ENCODE measurements around the gene MEX3D. TPM values are rescaled to one million over a fixed set of nuclear protein-coding genes. Genes with fewer than 3 reads are reported as not detected.

Gene MEX3D
- total and polyA plus RNA-seq, 2 of the 4 experiments (the other 2 are of a cell fraction), result 9.1 to 9.6 TPM

DNA sequence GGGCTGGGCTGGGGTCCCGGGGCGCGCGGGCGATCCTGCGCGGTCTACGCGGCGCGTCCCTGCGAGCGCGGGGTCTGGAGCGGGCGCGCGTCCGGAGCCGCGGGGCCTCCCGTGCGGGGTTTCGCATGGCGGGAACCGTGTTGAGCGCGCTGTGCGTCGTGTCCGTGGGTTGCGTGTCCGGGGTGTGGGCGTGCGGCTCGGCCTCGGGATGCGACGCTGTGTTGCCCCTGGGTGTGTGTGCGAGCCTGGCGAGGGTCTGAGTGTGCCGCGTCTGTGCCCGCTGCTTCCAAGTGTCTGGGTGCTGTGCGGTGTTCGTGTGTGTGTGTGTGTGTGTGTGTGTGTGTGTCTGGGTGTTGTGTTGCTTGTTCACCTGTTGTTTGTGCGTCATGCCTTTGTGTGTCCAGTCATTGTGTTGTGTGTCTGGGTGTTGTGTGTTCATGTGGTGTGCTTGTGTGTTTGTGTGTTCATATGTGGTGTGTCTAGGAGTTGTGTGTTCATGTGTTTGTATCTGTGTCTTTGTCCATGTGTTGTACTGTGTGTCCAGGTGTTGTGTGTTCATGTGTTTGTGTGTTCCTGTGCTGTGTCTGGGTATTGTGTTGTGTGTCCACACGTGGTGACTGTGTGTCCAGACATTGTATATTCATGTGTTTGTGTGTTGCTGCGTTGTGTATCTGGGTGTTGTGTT is 43.7 kb downstream of the MEX3D start:
- no peaks in the 10 kb centered on the region for H3K79me1 ChIP-seq (ENCODE audit: low read depth in 1 of 2, low read length in 2 of 2)
- H4K5ac ChIP-seq (ENCODE audit: low read depth, low read length), result no peak overlapping the region
- intact Hi-C loops (cut with micrococcal nuclease), result no loop called here
- no peak overlapping the region for H2BK15ac ChIP-seq (ENCODE audit: low read depth, low read length)
- peaks cover 34% of the 10 kb centered on the region for H3K27me3 ChIP-seq (ENCODE audit: control insufficient read depth, insufficient read depth, low read length)
- BruUV-seq (replicated peaks), result no TSS peak
- no peak overlapping the region for H3K56ac ChIP-seq (ENCODE audit: extremely low read depth, insufficient read depth, low read length)
- in situ Hi-C loops (cut with MboI; ENCODE audit: low sequenced_read_pairs), result no loop called here
- peaks cover 4% of the 10 kb centered on the region; the same call in 1 of the 2 replicates for H3K9me1 ChIP-seq (ENCODE audit: insufficient read depth, low read length)
- no peak overlapping the region for H2AK9ac ChIP-seq (replicated peaks; ENCODE audit: low read depth, low read length, poor library complexity)
- no peak for DNase-seq
- no peaks in the 10 kb centered on the region for H3K9me3 ChIP-seq (ENCODE audit: control insufficient read depth, insufficient read depth, low read length)
- POLR2A ChIA-PET (ENCODE audit: unreplicated experiment), result no interaction called here
- no peak for ATAC-seq (ENCODE audit: low read depth)
- H2BK5ac ChIP-seq (ENCODE audit: low read depth, low read length, poor library complexity, severe bottlenecking), result no peak overlapping the region
- dilution Hi-C loops (cut with HindIII; ENCODE audit: low sequenced_read_pairs, unreplicated experiment), result no loop called here
- H3K27ac ChIP-seq (ENCODE audit: insufficient read depth, low read length), result no peak overlapping the region
- H4K20me1 ChIP-seq (ENCODE audit: insufficient read depth, low read length), result peaks cover 7% of the 10 kb centered on the region; the same call in 1 of the 2 replicates
- H3K9ac ChIP-seq (ENCODE audit: low read depth, low read length), result no peak overlapping the region
- H3K23ac ChIP-seq (ENCODE audit: low read depth, low read length), result peak overlapping the region; percentile 22
- TF ChIP-seq RCOR1 (IDR thresholded peaks at IDR 0.05; ENCODE audit: insufficient replicate concordance, low read length), result no peak
- TF ChIP-seq POLR2A (IDR thresholded peaks at IDR 0.05; ENCODE audit: low read depth, low read length), result no peak
- no peak for TF ChIP-seq BHLHE40 (IDR thresholded peaks at IDR 0.05; ENCODE audit: low read depth, low read length)
- TF ChIP-seq, protein P1, sequence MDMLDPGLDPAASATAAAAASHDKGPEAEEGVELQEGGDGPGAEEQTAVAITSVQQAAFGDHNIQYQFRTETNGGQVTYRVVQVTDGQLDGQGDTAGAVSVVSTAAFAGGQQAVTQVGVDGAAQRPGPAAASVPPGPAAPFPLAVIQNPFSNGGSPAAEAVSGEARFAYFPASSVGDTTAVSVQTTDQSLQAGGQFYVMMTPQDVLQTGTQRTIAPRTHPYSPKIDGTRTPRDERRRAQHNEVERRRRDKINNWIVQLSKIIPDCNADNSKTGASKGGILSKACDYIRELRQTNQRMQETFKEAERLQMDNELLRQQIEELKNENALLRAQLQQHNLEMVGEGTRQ (IDR thresholded peaks at IDR 0.05; ENCODE audit: low read depth, low read length), result no peak
- no peak for TF ChIP-seq SMC3 (IDR thresholded peaks at IDR 0.05; ENCODE audit: low read depth, low read length)
- TF ChIP-seq, protein P2, sequence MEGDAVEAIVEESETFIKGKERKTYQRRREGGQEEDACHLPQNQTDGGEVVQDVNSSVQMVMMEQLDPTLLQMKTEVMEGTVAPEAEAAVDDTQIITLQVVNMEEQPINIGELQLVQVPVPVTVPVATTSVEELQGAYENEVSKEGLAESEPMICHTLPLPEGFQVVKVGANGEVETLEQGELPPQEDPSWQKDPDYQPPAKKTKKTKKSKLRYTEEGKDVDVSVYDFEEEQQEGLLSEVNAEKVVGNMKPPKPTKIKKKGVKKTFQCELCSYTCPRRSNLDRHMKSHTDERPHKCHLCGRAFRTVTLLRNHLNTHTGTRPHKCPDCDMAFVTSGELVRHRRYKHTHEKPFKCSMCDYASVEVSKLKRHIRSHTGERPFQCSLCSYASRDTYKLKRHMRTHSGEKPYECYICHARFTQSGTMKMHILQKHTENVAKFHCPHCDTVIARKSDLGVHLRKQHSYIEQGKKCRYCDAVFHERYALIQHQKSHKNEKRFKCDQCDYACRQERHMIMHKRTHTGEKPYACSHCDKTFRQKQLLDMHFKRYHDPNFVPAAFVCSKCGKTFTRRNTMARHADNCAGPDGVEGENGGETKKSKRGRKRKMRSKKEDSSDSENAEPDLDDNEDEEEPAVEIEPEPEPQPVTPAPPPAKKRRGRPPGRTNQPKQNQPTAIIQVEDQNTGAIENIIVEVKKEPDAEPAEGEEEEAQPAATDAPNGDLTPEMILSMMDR (conservative IDR thresholded peaks at IDR 0.05; ENCODE audit: low read depth, low read length), result no peak
- no peak for TF ChIP-seq RFX5 (IDR thresholded peaks at IDR 0.05; ENCODE audit: low read depth, low read length)
- TF ChIP-seq NFE2L2 (IDR thresholded peaks at IDR 0.05; ENCODE audit: low read depth, low read length), result no peak
- TF ChIP-seq CEBPB (IDR thresholded peaks at IDR 0.05; ENCODE audit: low read depth, low read length), result no peak
- TF ChIP-seq, protein P3, sequence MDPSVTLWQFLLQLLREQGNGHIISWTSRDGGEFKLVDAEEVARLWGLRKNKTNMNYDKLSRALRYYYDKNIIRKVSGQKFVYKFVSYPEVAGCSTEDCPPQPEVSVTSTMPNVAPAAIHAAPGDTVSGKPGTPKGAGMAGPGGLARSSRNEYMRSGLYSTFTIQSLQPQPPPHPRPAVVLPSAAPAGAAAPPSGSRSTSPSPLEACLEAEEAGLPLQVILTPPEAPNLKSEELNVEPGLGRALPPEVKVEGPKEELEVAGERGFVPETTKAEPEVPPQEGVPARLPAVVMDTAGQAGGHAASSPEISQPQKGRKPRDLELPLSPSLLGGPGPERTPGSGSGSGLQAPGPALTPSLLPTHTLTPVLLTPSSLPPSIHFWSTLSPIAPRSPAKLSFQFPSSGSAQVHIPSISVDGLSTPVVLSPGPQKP (IDR thresholded peaks at IDR 0.05; ENCODE audit: borderline replicate concordance, low read depth, low read length), result no peak
- TF ChIP-seq MXI1 (IDR thresholded peaks at IDR 0.05; ENCODE audit: borderline replicate concordance, low read depth, low read length), result no peak
- TF ChIP-seq FOS (IDR thresholded peaks at IDR 0.05; ENCODE audit: low read depth, low read length), result no peak
- no peak for TF ChIP-seq CHD1 (IDR thresholded peaks at IDR 0.05; ENCODE audit: low read depth, low read length)
- no peak overlapping the region for H2AK5ac ChIP-seq (ENCODE audit: low read depth, low read length)
- no peak overlapping the region for H2BK120ac ChIP-seq (ENCODE audit: low read depth, low read length)
- H3K18ac ChIP-seq (ENCODE audit: low read depth, low read length), result no peak overlapping the region
- no peak overlapping the region for H4K8ac ChIP-seq (ENCODE audit: low read depth in 2 of 2, low read length in 2 of 2)
- H3K36me3 ChIP-seq (ENCODE audit: control insufficient read depth, insufficient read depth, low read length), result no peaks in the 10 kb centered on the region
- no peak overlapping the region for H3K14ac ChIP-seq (replicated peaks; ENCODE audit: low read depth, low read length)
- H4K91ac ChIP-seq (ENCODE audit: insufficient read depth, low read depth, low read length), result no peak overlapping the region
- H3K4me1 ChIP-seq (ENCODE audit: control insufficient read depth, insufficient read depth, low read length), result no peaks in the 10 kb centered on the region; the same call in 1 of the 2 replicates
- H3K4ac ChIP-seq (ENCODE audit: low read depth, low read length), result no peak overlapping the region
- H2BK20ac ChIP-seq (ENCODE audit: low read depth, low read length), result no peak overlapping the region
- CTCF ChIA-PET, result interaction anchor here (0.6 kb wide), 1 partner anchor 52 kb away, joined by 3 read pairs; no protein-coding TSS in a partner anchor
- WGBS, 2 experiments (ENCODE audit: extremely low coverage in 2 of 2, insufficient read length in 1 of 2), result 7% methylated on average over 22 of the region's 49 CpGs; no CpG with 5 or more reads in 1 of the 2 experiments
- no peak overlapping the region for H3K4me2 ChIP-seq (ENCODE audit: low read depth, low read length)
- peak overlapping the region; percentile 58 for H2AFZ ChIP-seq (replicated peaks; ENCODE audit: low read length, poor library complexity)
- H3K4me3 ChIP-seq (ENCODE audit: insufficient read depth, low read depth, low read length), result no peak overlapping the region

All from IMR-90 (cell line).